DOHH2 (cell line): ENCODE results near the gene EHD4.

Experiments used
- H3F3A ChIP-seq: fragments of 200-600 bp; sonication (generic), shearing (Covaris generic); 2 replicates; pipeline ENCODE4 v1.6.0; 2016; ENCODE audit warnings: antibody characterized with exemption, mild to moderate bottlenecking; ENCODE audit not compliant: control insufficient read depth, insufficient read depth
- H3K27ac ChIP-seq: fragments of 200-600 bp; sonication (generic); 2 replicates; pipeline ENCODE4 v1.5.1; 2014; ENCODE audit warnings: low read depth, mild to moderate bottlenecking, low read length, moderate library complexity
- H3K27me3 ChIP-seq: fragments of 200-600 bp; sonication (generic); 2 replicates; pipeline ENCODE4 v1.6.1; 2014; ENCODE audit warnings: mild to moderate bottlenecking, low read length, mixed read lengths; ENCODE audit not compliant: control insufficient read depth
- H3K36me3 ChIP-seq: fragments of 200-600 bp; sonication (generic); 2 replicates; pipeline ENCODE4 v1.6.1; 2014; ENCODE audit warnings: mild to moderate bottlenecking, low read length, moderate library complexity, mixed read lengths; ENCODE audit not compliant: control insufficient read depth
- H3K4me1 ChIP-seq: fragments of 200-600 bp; sonication (generic); 2 replicates; pipeline ENCODE4 v1.6.1; 2014; ENCODE audit warnings: mild to moderate bottlenecking, low read length, mixed read lengths; ENCODE audit not compliant: control insufficient read depth
- H3K4me2 ChIP-seq: fragments of 200-600 bp; sonication (generic); 2 replicates; pipeline ENCODE4 v1.6.0; 2014; ENCODE audit warnings: mild to moderate bottlenecking, low read length, moderate library complexity
- H3K4me3 ChIP-seq: fragments of 200-600 bp; sonication (generic); 2 replicates; pipeline ENCODE4 v1.5.1; 2014; ENCODE audit warnings: mild to moderate bottlenecking, low read length, mixed read lengths
- H3K79me2 ChIP-seq: fragments of 200-600 bp; sonication (generic); 2 replicates; pipeline ENCODE4 v1.6.1; 2014; ENCODE audit warnings: mild to moderate bottlenecking, low read length, mixed read lengths; ENCODE audit not compliant: control insufficient read depth
- H3K9me2 ChIP-seq: fragments of 200-600 bp; sonication (generic); replicated peaks from 2 replicates; pipeline ENCODE4 v1.6.1; 2014; ENCODE audit warnings: mild to moderate bottlenecking, low read length, mixed read lengths; ENCODE audit not compliant: control insufficient read depth
- H3K9me3 ChIP-seq: fragments of 200-600 bp; sonication (generic); 2 replicates; pipeline ENCODE4 v1.6.1; 2014; ENCODE audit warnings: antibody characterized with exemption, low read length, mixed read lengths; ENCODE audit not compliant: control insufficient read depth, insufficient read depth
- H4K20me1 ChIP-seq: fragments of 200-600 bp; sonication (generic); 2 replicates; pipeline ENCODE4 v1.6.0; 2014; ENCODE audit warnings: low read depth, mild to moderate bottlenecking, antibody characterized with exemption, low read length, moderate library complexity; ENCODE audit not compliant: control insufficient read depth, insufficient read depth
- EZH2phosphoT487 ChIP-seq: fragments of 200-600 bp; sonication (generic); IDR thresholded peaks from 2 replicates; pipeline ENCODE4 v1.6.1; 2017; ENCODE audit warnings: borderline replicate concordance, mild to moderate bottlenecking, antibody characterized with exemption, low read length, moderate library complexity, mixed read lengths
- TF ChIP-seq, protein P1 (sequence below): fragments of 200-600 bp; sonication (generic); IDR thresholded peaks from one replicate; pipeline ENCODE4 v1.5.1; 2014; ENCODE audit warnings: antibody characterized with exemption, mild to moderate bottlenecking, low read depth, low read length; ENCODE audit not compliant: poor library complexity, severe bottlenecking

EHD4 gene

DNA sequence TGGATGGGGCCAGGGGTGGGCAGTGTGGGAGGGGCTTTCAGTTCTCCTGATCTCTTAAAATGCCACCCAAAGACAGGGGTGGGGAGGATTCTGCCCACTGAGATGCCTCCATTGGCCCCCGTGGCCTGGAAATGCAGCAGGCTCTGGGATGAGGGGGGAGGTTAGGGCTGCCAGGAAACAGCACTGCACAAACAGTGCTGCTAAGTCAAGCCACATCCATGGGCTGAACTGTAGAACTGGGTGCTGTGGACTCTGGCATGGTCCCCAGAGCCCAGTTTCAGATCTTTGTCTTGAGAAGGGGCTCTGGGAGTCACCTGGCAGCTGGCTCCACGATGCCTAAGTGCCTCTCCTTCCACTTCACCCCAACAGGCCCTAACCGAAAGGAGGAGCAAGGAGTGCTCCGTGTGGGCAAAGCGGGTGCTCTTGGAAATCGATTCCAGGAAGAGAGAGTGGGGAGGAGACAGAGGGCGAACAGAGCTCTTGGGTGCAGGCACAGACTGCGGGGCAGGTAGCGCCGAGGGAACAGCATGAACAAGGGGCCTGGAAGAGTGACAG lies 40.6 kb upstream of the EHD4 start:
- Histone ChIP-seq H3K4me3 (no peak overlapping the region), H3K4me2 (no peak overlapping the region), H3K9me2 (no peaks in the 10 kb centered on the region), H3K27me3 (peaks cover 22% of the 10 kb centered on the region), H3K79me2 (no peaks in the 10 kb centered on the region), H3K9me3 (no peaks in the 10 kb centered on the region), H3K36me3 (no peaks in the 10 kb centered on the region), H3K27ac (no peak overlapping the region), H3K4me1 (no peaks in the 10 kb centered on the region), H4K20me1 (no peaks in the 10 kb centered on the region), H3F3A (no peaks in the 10 kb centered on the region)
- TF ChIP-seq, protein P1, sequence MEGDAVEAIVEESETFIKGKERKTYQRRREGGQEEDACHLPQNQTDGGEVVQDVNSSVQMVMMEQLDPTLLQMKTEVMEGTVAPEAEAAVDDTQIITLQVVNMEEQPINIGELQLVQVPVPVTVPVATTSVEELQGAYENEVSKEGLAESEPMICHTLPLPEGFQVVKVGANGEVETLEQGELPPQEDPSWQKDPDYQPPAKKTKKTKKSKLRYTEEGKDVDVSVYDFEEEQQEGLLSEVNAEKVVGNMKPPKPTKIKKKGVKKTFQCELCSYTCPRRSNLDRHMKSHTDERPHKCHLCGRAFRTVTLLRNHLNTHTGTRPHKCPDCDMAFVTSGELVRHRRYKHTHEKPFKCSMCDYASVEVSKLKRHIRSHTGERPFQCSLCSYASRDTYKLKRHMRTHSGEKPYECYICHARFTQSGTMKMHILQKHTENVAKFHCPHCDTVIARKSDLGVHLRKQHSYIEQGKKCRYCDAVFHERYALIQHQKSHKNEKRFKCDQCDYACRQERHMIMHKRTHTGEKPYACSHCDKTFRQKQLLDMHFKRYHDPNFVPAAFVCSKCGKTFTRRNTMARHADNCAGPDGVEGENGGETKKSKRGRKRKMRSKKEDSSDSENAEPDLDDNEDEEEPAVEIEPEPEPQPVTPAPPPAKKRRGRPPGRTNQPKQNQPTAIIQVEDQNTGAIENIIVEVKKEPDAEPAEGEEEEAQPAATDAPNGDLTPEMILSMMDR: no peak
- no peak for TF ChIP-seq EZH2phosphoT487

DNA sequence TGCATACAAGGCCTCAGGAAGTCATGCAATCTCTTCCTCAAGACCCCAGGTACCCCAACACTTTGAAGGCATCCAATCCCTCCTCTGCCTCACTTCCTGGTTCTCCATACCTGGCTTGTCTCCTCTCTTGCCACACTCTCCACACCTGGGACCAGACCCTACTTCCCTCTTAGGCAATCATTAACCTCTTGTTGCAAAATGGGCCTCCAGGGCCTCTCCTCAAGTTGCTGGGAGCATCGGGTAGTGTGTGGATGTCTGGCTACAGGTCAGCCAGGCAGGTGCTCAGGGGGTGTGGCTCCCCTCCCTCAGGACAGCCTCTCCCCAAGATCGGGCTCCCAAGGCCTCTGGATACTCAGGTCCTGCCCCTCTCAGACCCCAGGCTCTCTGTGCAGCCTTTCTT lies 39.9 kb upstream of the EHD4 start:
- Histone ChIP-seq H3K9me2 (no peaks in the 10 kb centered on the region), H3K79me2 (no peaks in the 10 kb centered on the region), H3K4me3 (no peak overlapping the region), H3K36me3 (no peaks in the 10 kb centered on the region), H3K27ac (no peak overlapping the region), H4K20me1 (no peaks in the 10 kb centered on the region), H3K9me3 (no peaks in the 10 kb centered on the region), H3K27me3 (peaks cover 22% of the 10 kb centered on the region), H3K4me2 (no peak overlapping the region), H3F3A (no peaks in the 10 kb centered on the region), H3K4me1 (no peaks in the 10 kb centered on the region)
- TF ChIP-seq, protein P1: no peak
- TF ChIP-seq EZH2phosphoT487: no peak

DNA sequence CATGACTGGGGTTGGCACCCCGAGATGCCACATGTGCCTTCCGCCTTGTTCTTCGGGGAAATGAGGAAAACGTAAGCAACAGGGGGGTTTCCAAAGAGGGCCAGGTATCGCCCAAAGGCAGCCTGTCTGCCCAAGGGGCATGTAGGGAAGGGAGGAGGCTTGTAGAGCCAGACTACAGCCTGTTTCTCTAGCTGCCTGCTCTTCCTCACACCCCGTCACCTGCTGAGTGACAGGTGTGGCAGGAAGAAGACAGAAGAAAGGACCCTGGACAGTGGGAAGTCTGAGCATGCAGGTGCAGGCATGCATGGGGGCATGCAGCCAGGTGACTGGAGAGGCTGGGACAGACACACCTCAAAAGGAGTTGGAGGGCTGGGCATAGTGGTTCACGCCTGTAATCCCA lies 38.7 kb upstream of the EHD4 start:
- TF ChIP-seq, protein P1: no peak
- TF ChIP-seq EZH2phosphoT487: no peak
- no peaks in the 10 kb centered on the region for H3K9me2 ChIP-seq
- H3K4me2 ChIP-seq: no peak overlapping the region
- H3K4me1 ChIP-seq: no peaks in the 10 kb centered on the region
- no peaks in the 10 kb centered on the region for H3F3A ChIP-seq
- H3K27me3 ChIP-seq: peaks cover 14% of the 10 kb centered on the region
- H3K79me2 ChIP-seq: no peaks in the 10 kb centered on the region
- H4K20me1 ChIP-seq: no peaks in the 10 kb centered on the region
- H3K27ac ChIP-seq: no peak overlapping the region
- no peaks in the 10 kb centered on the region for H3K9me3 ChIP-seq
- no peak overlapping the region for H3K4me3 ChIP-seq
- H3K36me3 ChIP-seq: no peaks in the 10 kb centered on the region
